Caco-2 (cell line): ENCODE data around the gene MAP4K1. TPM values are rescaled to one million over a fixed set of nuclear protein-coding genes. Genes with fewer than 3 reads are reported as not detected.

ENCODE experiments used
- BruUV-seq: library from RNA; stranded (reverse); fragments of 400-500 nt; replicated peaks from 2 replicates; lab custom pipeline; 2021; lab: Mats Ljungman, UMichigan
- CTCF ChIA-PET: fragments of 300-600 bp; sonication (Branson Sonifier 250); formaldehyde crosslinking; loops from one replicate; lab custom pipeline; 2022; ENCODE audit warnings: antibody characterized with exemption; lab: Charles Lee
- POLR2A ChIA-PET: fragments of 300-600 bp; sonication (Branson Sonifier 250); formaldehyde crosslinking; loops from one replicate; lab custom pipeline; 2022; ENCODE audit warnings: antibody characterized with exemption; lab: Charles Lee
- DNase-seq, 2 experiments: peaks; one replicate each; pipeline versions ENCODE4 v3.0.0 to v3.0.0-alpha.2; 2020 to 2022
- H3K27me3 ChIP-seq: replicated peaks from 2 replicates; pipeline ENCODE4 v1.6.0; 2011; ENCODE audit warnings: low read length; ENCODE audit not compliant: control insufficient read depth, insufficient read depth
- H3K36me3 ChIP-seq: 2 replicates; pipeline ENCODE4 v1.5.1; 2011; ENCODE audit warnings: low read length; ENCODE audit not compliant: control insufficient read depth, insufficient read depth
- H3K4me1 ChIP-seq: fragments of 250-450 bp; sonication (Bioruptor Pico); 2 replicates; pipeline ENCODE4 v1.5.1; 2020; ENCODE audit warnings: mild to moderate bottlenecking
- H3K4me3 ChIP-seq: 2 replicates; pipeline ENCODE4 v1.5.1; 2011; ENCODE audit warnings: low read depth, mild to moderate bottlenecking, control low read depth, low read length
- H3K9me3 ChIP-seq: fragments of 250-450 bp; sonication (Bioruptor Pico); 2 replicates; pipeline ENCODE4 v1.5.1; 2020; ENCODE audit warnings: mild to moderate bottlenecking, moderate library complexity
- H3K27ac Mint-ChIP-seq: one replicate; pipeline ENCODE4 v1.8.0; 2022; ENCODE audit warnings: mixed read lengths; ENCODE audit not compliant: unreplicated experiment
- H3K27me3 Mint-ChIP-seq: one replicate; pipeline ENCODE4 v1.8.0; 2022; ENCODE audit warnings: mixed read lengths; ENCODE audit not compliant: insufficient read depth, unreplicated experiment
- H3K36me3 Mint-ChIP-seq: one replicate; pipeline ENCODE4 v1.8.0; 2022; ENCODE audit warnings: mild to moderate bottlenecking, mixed read lengths; ENCODE audit not compliant: insufficient read depth, unreplicated experiment
- H3K4me1 Mint-ChIP-seq: one replicate; pipeline ENCODE4 v1.8.0; 2022; ENCODE audit warnings: low read depth, mixed read lengths; ENCODE audit not compliant: unreplicated experiment
- H3K4me3 Mint-ChIP-seq: one replicate; pipeline ENCODE4 v1.8.0; 2022; ENCODE audit warnings: mild to moderate bottlenecking, moderate library complexity, mixed read lengths; ENCODE audit not compliant: unreplicated experiment
- H3K9me3 Mint-ChIP-seq: one replicate; pipeline ENCODE4 v1.8.0; 2022; ENCODE audit warnings: mixed read lengths; ENCODE audit not compliant: unreplicated experiment
- intact Hi-C: fragments of 100-400 bp; cut with micrococcal nuclease; formaldehyde crosslinking; loops from one replicate; pipeline ENCODE4 v1.10.0; 2022; ENCODE audit not compliant: unreplicated experiment
- total RNA-seq: library from RNA; stranded (reverse); gene quantifications from 2 replicates; pipeline ENCODE4 v1.2.3, GENCODE V29; 2022
- TF ChIP-seq, protein P1 (sequence below), 2 experiments: fragments of 200-600 bp in 1 of 2; IDR thresholded peaks; 1 replicate in 1 of 2; 2 replicates in 1 of 2; pipeline versions ENCODE4 v1.5.1 to v1.8.0; 2011 to 2022; ENCODE audit warnings: antibody characterized with exemption in 1 of 2, control low read depth in 1 of 2, inconsistent platforms in 1 of 2, low read depth in 1 of 2, low read length in 1 of 2, mild to moderate bottlenecking in 1 of 2, moderate library complexity in 1 of 2; ENCODE audit not compliant: insufficient read depth in 1 of 2, severe bottlenecking in 1 of 2, unreplicated experiment in 1 of 2

The MAP4K1 gene
- total RNA-seq, 1 experiment from 2014 or later = 1.7 TPM

DNA sequence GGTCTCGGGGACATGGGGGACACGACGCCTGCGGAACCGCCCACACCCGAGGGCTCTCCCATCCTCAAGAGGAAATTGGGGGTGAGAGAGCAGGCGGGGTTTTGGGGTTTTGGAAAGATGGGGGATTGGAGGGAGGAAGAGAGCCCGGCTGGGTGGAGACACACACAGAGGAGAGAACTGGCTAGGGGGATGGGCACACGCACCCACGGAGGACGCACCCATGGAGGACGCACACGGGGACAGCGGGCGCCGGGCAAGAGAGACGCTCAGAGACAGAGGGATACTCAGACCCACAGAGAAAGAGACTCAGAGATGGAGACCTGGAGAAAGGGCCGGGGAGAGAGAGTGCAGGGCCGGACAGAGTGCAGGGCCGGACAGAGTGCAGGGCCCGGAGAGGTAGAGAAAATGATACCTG is 52.1 kb downstream of the MAP4K1 start:
- POLR2A ChIA-PET = no interaction called here
- peaks cover 14% of the 10 kb centered on the region for H3K4me1 ChIP-seq
- H3K9me3 Mint-ChIP-seq = no peaks in the 10 kb centered on the region
- H3K27me3 ChIP-seq = no peaks in the 10 kb centered on the region; the same call in 1 of the 2 replicates
- H3K27me3 Mint-ChIP-seq = peaks cover 15% of the 10 kb centered on the region
- no TSS peak for BruUV-seq
- peaks cover 6% of the 10 kb centered on the region for H3K4me1 Mint-ChIP-seq
- peak overlapping the region; percentile 47 for H3K27ac Mint-ChIP-seq
- H3K4me3 Mint-ChIP-seq = peak overlapping the region; percentile 68
- CTCF ChIA-PET = interaction anchor here (1.0 kb wide), 1 partner anchor 192 kb away, joined by 3 read pairs; the partner anchor contains the start of gene PSMD8
- TF ChIP-seq, protein P1, sequence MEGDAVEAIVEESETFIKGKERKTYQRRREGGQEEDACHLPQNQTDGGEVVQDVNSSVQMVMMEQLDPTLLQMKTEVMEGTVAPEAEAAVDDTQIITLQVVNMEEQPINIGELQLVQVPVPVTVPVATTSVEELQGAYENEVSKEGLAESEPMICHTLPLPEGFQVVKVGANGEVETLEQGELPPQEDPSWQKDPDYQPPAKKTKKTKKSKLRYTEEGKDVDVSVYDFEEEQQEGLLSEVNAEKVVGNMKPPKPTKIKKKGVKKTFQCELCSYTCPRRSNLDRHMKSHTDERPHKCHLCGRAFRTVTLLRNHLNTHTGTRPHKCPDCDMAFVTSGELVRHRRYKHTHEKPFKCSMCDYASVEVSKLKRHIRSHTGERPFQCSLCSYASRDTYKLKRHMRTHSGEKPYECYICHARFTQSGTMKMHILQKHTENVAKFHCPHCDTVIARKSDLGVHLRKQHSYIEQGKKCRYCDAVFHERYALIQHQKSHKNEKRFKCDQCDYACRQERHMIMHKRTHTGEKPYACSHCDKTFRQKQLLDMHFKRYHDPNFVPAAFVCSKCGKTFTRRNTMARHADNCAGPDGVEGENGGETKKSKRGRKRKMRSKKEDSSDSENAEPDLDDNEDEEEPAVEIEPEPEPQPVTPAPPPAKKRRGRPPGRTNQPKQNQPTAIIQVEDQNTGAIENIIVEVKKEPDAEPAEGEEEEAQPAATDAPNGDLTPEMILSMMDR (IDR thresholded peaks at IDR 0.05; ENCODE audit: insufficient read depth in 1 of 2, low read depth in 1 of 2, low read length in 1 of 2, severe bottlenecking in 1 of 2, unreplicated experiment in 1 of 2) = no peak
- intact Hi-C loops = no loop called here
- no peaks in the 10 kb centered on the region for H3K36me3 ChIP-seq
- H3K9me3 ChIP-seq = no peaks in the 10 kb centered on the region
- H3K36me3 Mint-ChIP-seq = no peaks in the 10 kb centered on the region
- peak overlapping the region; percentile 51 for H3K4me3 ChIP-seq
- no peak for DNase-seq

DNA sequence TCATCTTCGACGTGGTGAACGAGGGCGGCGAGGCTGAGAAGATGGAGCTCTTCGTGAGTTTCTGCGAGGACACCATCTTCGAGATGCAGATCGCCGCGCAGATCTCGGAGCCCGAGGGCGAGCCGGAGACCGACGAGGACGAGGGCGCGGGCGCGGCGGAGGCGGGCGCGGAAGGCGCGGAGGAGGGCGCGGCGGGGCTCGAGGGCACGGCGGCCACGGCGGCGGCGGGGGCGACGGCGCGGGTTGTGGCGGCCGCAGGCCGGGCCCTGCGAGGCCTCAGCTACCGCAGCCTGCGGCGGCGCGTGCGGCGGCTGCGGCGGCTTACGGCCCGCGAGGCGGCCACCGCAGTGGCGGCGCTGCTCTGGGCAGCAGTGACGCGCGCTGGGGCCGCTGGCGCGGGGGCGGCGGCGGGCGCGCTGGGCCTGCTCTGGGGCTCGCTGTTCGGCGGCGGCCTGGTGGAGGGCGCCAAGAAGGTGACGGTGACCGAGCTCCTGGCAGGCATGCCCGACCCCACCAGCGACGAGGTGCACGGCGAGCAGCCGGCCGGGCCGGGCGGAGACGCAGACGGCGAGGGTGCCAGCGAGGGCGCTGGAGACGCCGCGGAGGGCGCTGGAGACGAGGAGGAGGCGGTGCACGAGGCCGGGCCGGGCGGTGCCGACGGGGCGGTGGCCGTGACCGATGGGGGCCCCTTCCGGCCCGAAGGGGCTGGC is 52.6 kb downstream of the MAP4K1 start:
- intact Hi-C loops = no loop called here
- TF ChIP-seq, protein P1 (IDR thresholded peaks at IDR 0.05; ENCODE audit: insufficient read depth in 1 of 2, low read depth in 1 of 2, low read length in 1 of 2, severe bottlenecking in 1 of 2, unreplicated experiment in 1 of 2) = no peak
- no peaks in the 10 kb centered on the region for H3K9me3 Mint-ChIP-seq
- Histone ChIP-seq H3K4me3 (peak overlapping the region; percentile 51), H3K9me3 (no peaks in the 10 kb centered on the region), H3K4me1 (peaks cover 14% of the 10 kb centered on the region), H3K36me3 (no peaks in the 10 kb centered on the region), H3K27me3 (no peaks in the 10 kb centered on the region; the same call in 1 of the 2 replicates)
- ChIA-PET CTCF (interaction anchor here (1.0 kb wide), 1 partner anchor 191 kb away, joined by 3 read pairs; the partner anchor contains the start of gene PSMD8), POLR2A (interaction anchor here (1.1 kb wide), 1 partner anchor 53 kb away, joined by 4 read pairs; the partner anchor contains the start of gene EIF3K)
- peak overlapping the region; percentile 68 for H3K4me3 Mint-ChIP-seq
- DNase-seq = peak in 1 of 2 experiments; percentile 62
- H3K4me1 Mint-ChIP-seq = peaks cover 6% of the 10 kb centered on the region
- peak overlapping the region; percentile 47 for H3K27ac Mint-ChIP-seq
- no peaks in the 10 kb centered on the region for H3K36me3 Mint-ChIP-seq
- BruUV-seq = no TSS peak
- peaks cover 15% of the 10 kb centered on the region for H3K27me3 Mint-ChIP-seq

DNA sequence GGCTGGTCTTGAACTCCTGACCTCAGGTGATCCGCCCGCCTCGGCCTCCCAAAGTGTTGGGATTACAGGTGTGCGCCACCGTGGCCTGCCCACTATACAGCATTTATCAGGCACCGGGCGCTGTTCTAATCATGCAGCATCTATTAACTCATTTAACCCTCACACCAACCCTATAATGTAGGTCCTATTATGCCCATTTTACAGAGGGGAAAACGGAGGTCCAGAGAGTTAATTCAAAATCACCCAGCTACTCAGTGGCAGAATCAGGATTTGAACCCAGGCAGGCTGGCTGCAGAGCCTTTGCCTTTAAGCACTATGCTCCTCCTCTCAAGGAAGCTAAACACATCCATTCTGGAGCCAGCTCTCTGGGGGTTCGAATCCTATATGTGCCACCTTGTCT is 54.3 kb downstream of the MAP4K1 start:
- peaks cover 6% of the 10 kb centered on the region for H3K4me1 Mint-ChIP-seq

More for the DNA sequence above, 54.3 kb downstream of the MAP4K1 start:
- H3K4me1 ChIP-seq = peaks cover 14% of the 10 kb centered on the region
- no peak overlapping the region for H3K4me3 ChIP-seq
- ChIA-PET CTCF (no interaction called here), POLR2A (no interaction called here)
- BruUV-seq = no TSS peak
- Mint-ChIP-seq H3K36me3 (no peaks in the 10 kb centered on the region), H3K27me3 (peaks cover 15% of the 10 kb centered on the region), H3K9me3 (no peaks in the 10 kb centered on the region), H3K27ac (no peak overlapping the region), H3K4me3 (no peak overlapping the region)
- DNase-seq = no peak
- no peaks in the 10 kb centered on the region for H3K9me3 ChIP-seq
- intact Hi-C loops = no loop called here
- no peaks in the 10 kb centered on the region; the same call in 1 of the 2 replicates for H3K27me3 ChIP-seq
- no peaks in the 10 kb centered on the region for H3K36me3 ChIP-seq
- TF ChIP-seq, protein P1 (IDR thresholded peaks at IDR 0.05; ENCODE audit: insufficient read depth in 1 of 2, low read depth in 1 of 2, low read length in 1 of 2, severe bottlenecking in 1 of 2, unreplicated experiment in 1 of 2) = no peak
